ENCODE measurements around the gene OSM.

The OSM gene

DNA sequence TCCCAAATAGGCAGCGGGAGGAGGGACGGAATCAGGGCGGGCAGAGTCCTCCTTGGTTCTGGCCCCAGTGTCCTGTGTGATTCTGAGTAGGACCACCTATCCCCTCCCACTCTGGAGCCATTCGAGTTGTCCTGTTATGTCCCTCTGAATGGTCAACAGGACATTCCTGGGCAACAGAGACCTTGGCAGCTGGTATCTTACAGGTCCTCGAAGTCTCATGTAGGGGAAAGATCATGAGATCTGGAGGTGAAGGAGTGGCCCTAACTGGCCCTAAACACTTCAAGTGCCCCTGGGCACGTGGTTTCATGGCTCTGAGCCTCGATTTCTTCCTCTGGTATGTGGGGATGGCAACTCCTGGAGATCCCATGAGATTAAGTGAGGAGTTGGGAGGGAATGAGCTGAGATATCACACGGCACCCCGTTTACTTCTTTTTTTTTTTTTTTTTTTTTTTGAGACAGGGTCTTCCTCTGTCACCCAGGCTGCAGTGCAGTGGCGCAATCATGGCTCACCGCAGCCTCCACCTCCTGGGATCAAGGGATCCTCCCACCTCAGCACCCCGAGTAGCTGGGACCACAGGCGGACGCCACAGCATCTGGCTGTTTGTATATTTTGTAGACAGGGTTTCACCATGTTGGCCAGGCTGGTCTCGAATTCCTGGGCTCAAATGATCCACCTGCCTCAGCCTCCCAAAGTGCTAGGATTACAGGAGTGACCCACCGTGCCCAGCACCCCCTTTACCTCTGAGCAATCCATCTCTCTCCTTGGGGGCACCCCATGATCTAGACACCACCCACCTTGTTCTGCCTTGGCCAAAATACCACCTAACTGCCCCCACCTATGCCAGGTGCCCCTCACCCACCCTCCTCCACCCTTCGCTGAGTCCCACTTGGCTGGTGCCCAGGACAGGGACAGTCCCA lies 26.9 kb downstream of the OSM start:
- Histone ChIP-seq H3K27ac (no peak overlapping the region), H3K36me3 (no peaks in the 10 kb centered on the region)

DNA sequence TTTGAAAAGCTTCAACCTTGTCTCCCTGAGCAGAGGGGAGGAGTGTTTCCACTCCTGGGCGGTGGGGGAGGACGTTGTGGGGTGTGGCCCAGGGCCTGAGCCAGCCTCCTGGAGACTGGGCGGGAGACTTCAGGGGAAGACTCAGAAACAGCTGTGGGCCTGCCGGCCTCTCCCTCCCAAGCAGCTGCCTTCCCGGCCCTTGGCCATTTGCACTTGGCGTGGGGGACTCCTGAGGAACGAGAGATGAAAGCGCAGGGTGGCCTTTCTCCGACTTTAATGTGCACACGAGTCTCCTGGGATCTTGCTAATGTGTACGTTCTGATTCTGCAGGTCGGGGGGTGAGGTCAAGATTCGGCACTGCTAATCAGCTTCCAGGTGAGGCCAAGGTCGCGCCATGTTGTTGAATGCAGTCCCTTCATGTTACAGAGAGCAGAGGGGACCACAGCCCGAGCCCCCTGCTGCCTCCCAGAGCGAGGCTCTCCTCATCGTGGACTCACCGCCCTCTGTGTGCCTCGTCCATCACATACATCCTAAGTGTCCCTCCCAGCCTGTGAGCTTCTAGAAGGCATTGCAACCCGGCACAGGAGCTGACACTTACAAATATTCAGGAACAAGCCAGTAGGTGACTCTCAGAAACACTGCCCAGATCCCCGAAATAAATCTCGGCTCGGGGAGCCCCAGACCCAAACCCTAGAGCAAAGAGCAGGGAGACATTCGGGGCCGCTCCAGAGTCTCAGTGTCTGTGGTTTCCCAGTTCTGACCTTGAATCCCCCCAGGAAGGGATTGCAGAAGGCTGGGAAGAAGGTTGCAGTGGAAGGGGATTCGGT lies 27.8 kb downstream of the OSM start:
- Histone ChIP-seq H3K4me1 (ENCODE audit: control insufficient read depth in 1 of 2, insufficient read depth in 1 of 2, low read depth in 1 of 2, low read length in 1 of 2) (no peaks in the 10 kb centered on the region), H3K27ac (no peak overlapping the region), H3K36me3 (no peaks in the 10 kb centered on the region), H3K4me3 (ENCODE audit: low read depth in 1 of 2, low read length in 1 of 2) (no peak overlapping the region), H3K9me3 (no peaks in the 10 kb centered on the region), H3K27me3 (no peaks in the 10 kb centered on the region)
- TF ChIP-seq, protein P1, sequence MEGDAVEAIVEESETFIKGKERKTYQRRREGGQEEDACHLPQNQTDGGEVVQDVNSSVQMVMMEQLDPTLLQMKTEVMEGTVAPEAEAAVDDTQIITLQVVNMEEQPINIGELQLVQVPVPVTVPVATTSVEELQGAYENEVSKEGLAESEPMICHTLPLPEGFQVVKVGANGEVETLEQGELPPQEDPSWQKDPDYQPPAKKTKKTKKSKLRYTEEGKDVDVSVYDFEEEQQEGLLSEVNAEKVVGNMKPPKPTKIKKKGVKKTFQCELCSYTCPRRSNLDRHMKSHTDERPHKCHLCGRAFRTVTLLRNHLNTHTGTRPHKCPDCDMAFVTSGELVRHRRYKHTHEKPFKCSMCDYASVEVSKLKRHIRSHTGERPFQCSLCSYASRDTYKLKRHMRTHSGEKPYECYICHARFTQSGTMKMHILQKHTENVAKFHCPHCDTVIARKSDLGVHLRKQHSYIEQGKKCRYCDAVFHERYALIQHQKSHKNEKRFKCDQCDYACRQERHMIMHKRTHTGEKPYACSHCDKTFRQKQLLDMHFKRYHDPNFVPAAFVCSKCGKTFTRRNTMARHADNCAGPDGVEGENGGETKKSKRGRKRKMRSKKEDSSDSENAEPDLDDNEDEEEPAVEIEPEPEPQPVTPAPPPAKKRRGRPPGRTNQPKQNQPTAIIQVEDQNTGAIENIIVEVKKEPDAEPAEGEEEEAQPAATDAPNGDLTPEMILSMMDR (IDR thresholded peaks at IDR 0.05) = no peak

More for the DNA sequence above, 26.9 kb downstream of the OSM start:
- Histone ChIP-seq H3K9me3 (no peaks in the 10 kb centered on the region), H3K4me1 (ENCODE audit: control insufficient read depth in 1 of 2, insufficient read depth in 1 of 2, low read depth in 1 of 2, low read length in 1 of 2) (no peaks in the 10 kb centered on the region), H3K27me3 (peaks cover 7% of the 10 kb centered on the region), H3K4me3 (ENCODE audit: low read depth in 1 of 2, low read length in 1 of 2) (no peak overlapping the region)
- TF ChIP-seq, protein P1 (IDR thresholded peaks at IDR 0.05) = no peak

DNA sequence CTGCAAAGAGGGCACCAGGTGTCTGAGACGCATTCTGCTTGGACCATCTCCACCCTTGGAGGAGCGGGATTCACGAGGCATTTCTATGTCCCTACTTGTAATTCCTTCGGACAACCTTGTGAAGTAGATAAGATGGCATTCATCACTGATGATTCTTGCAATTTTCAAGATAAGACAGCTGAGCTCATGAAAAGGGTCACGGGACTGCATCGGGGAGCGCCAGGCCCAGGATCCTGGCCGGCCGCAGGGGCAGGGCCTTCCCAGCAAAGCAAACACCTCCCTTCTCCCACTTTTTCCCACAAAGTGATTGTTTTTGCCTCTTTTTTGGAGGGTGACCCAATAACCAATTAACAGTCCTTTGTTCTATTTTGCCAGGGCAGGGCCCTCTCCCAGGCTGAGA lies 28.5 kb downstream of the OSM start:
- Histone ChIP-seq H3K27me3 (peaks cover under 1% of the 10 kb centered on the region), H3K4me3 (ENCODE audit: low read depth in 1 of 2, low read length in 1 of 2) (no peak overlapping the region), H3K9me3 (no peaks in the 10 kb centered on the region), H3K36me3 (no peaks in the 10 kb centered on the region), H3K27ac (no peak overlapping the region), H3K4me1 (ENCODE audit: control insufficient read depth in 1 of 2, insufficient read depth in 1 of 2, low read depth in 1 of 2, low read length in 1 of 2) (no peaks in the 10 kb centered on the region)
- TF ChIP-seq, protein P1 (IDR thresholded peaks at IDR 0.05) = no peak

DNA sequence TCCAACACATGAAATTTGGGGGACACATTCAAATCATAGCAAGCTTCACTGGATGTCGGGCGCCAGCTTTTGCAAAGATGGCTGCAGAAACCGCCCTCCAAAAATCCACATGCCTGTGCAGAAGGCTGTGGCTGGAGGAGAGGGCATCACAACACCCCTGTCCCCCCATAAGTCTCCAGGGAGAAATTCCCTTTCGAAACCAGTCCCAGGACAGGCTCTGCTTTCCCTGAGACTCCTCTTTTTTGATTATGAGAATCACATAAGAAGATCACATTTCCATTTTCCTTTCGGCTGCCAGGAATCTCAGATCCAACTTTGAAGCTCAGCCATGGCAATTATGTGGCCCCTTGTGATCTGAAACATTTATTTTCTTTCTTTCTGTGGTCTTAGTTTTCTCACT lies 29.8 kb downstream of the OSM start:
- no peaks in the 10 kb centered on the region for H3K4me1 ChIP-seq (ENCODE audit: control insufficient read depth in 1 of 2, insufficient read depth in 1 of 2, low read depth in 1 of 2, low read length in 1 of 2)
- H3K9me3 ChIP-seq = no peaks in the 10 kb centered on the region
- no peak overlapping the region for H3K4me3 ChIP-seq (ENCODE audit: low read depth in 1 of 2, low read length in 1 of 2)
- H3K27ac ChIP-seq = no peak overlapping the region
- peaks cover 14% of the 10 kb centered on the region for H3K27me3 ChIP-seq
- TF ChIP-seq, protein P1 (IDR thresholded peaks at IDR 0.05) = no peak
- H3K36me3 ChIP-seq = no peaks in the 10 kb centered on the region

DNA sequence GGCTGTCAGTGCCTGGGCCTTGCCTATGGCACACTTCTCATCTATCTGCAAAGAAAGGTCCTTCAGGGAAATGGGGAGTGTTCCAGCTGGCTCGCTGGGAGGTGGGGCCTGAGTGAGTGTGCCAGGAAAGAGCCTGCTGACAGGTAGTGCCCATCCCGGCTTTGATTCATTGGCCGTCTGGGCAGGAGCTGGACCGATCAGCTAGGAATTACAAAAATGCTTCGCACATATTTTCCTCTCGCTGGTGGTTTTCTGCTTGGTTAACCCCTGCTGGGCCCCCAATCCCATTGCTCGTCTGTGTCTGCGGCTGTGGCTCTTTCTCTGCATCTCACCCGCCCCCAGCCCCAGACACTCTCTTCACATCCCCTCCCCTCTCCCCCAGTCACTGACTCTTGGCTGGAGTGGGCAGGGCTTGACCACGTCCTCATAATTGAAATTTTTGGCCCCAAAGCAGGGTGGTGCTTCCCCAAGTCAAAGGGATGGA lies 30.9 kb downstream of the OSM start:
- no peak overlapping the region for H3K4me3 ChIP-seq (ENCODE audit: low read depth in 1 of 2, low read length in 1 of 2)
- peaks cover 15% of the 10 kb centered on the region for H3K27me3 ChIP-seq
- TF ChIP-seq, protein P1 (IDR thresholded peaks at IDR 0.05) = no peak
- no peaks in the 10 kb centered on the region for H3K4me1 ChIP-seq (ENCODE audit: control insufficient read depth in 1 of 2, insufficient read depth in 1 of 2, low read depth in 1 of 2, low read length in 1 of 2)
- no peak overlapping the region for H3K27ac ChIP-seq
- H3K36me3 ChIP-seq = no peaks in the 10 kb centered on the region
- H3K9me3 ChIP-seq = no peaks in the 10 kb centered on the region
